ENCODE measurements around the gene ANKRD10. TPM values are rescaled to one million over a fixed set of nuclear protein-coding genes. Genes with fewer than 3 reads are reported as not detected.

The ANKRD10 gene
- total and polyA plus RNA-seq, 10 of the 15 experiments (the other 5 are each of a cell fraction or from before 2014, with no cell fraction given) = 47.1 to 199 (median 97.2) TPM

DNA sequence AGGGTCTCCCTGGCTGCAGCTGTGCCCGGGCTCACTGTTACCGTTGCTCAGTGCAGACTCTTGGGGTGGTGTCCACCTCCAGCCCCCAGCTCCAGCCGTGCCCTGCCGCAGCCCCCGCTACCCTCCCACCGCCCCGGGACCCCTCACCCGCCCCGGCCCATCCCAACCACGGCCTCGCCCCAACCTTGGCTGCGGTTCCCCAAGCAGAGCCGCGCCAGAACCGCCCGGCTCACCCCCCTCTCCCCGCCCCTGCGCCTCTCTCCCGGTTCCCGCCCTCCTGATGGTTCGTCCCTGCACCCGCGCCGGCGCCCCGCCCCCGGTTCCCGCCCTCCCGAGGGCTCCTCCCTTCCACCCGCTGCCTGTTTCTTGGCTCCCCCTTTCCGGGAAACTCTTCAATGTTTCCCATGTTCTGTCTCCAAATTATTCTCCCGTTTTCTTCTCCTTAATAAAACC lies 40.3 kb downstream of the ANKRD10 start:
- no peaks in the 10 kb centered on the region for H3K4me1 ChIP-seq (ENCODE audit: control insufficient read depth, insufficient read depth, low read length)
- H2AFZ ChIP-seq (ENCODE audit: control insufficient read depth, low read depth, low read length) = peak overlapping the region; percentile 86
- no peak for FAIRE-seq
- no peak for DNase-seq (ENCODE audit: low read depth, low spot score)
- BruUV-seq (replicated peaks) = no TSS peak
- ChIA-PET RAD21 (ENCODE audit: unreplicated experiment) (no interaction called here), CTCF (interaction anchor here (1.4 kb wide), 1 partner anchor 174 kb away, joined by 4 read pairs; no protein-coding TSS in a partner anchor), POLR2A (no interaction called here), SMC1A (ENCODE audit: uncharacterized antibody, unreplicated experiment) (no interaction called here)
- H3K36me3 ChIP-seq (ENCODE audit: control insufficient read depth in 2 of 2, insufficient read depth in 2 of 2, low read length in 1 of 2) = no peaks in the 10 kb centered on the region; a peak in 1 of 4 replicates
- H3K27me3 ChIP-seq (replicated peaks in 1 of 2; ENCODE audit: control insufficient read depth in 2 of 2, insufficient read depth in 2 of 2, low read length in 1 of 2) = no peaks in the 10 kb centered on the region
- peak; percentile 93 for ATAC-seq
- no peaks in the 10 kb centered on the region for H4K20me1 ChIP-seq (ENCODE audit: control insufficient read depth, insufficient read depth)
- intact Hi-C loops (cut with micrococcal nuclease; ENCODE audit: unreplicated experiment) = no loop called here
- 7% methylated on average over 6 of the region's 32 CpGs for WGBS (ENCODE audit: insufficient coverage, insufficient replicate concordance, low lambda C conversion rate, missing lambda C conversion rate)
- H3K27ac ChIP-seq (ENCODE audit: control insufficient read depth, insufficient read depth) = no peak overlapping the region
- no peak overlapping the region for H3K9ac ChIP-seq (ENCODE audit: control insufficient read depth, insufficient read depth, low read length)
- peak overlapping the region; percentile 42; the same call in 1 of the 2 replicates for H3K4me3 ChIP-seq
- in situ Hi-C loops (cut with MboI) = no loop called here
- TF ChIP-seq GABPA (IDR thresholded peaks at IDR 0.05; ENCODE audit: low read depth) (no peak), TARDBP (IDR thresholded peaks at IDR 0.05; ENCODE audit: borderline replicate concordance) (0 out of 2 replicates have a peak, but pooled peaks have one; percentile 12)
- no peaks in the 10 kb centered on the region for H3K79me2 ChIP-seq (ENCODE audit: control insufficient read depth, insufficient read depth, low read length)
- H3K4me2 ChIP-seq (ENCODE audit: control insufficient read depth, insufficient read depth) = peak overlapping the region; percentile 88
- no peaks in the 10 kb centered on the region; the same call in 2 of the 3 replicates for H3K9me3 ChIP-seq (replicated peaks; ENCODE audit: control insufficient read depth, insufficient read depth, low read length)

DNA sequence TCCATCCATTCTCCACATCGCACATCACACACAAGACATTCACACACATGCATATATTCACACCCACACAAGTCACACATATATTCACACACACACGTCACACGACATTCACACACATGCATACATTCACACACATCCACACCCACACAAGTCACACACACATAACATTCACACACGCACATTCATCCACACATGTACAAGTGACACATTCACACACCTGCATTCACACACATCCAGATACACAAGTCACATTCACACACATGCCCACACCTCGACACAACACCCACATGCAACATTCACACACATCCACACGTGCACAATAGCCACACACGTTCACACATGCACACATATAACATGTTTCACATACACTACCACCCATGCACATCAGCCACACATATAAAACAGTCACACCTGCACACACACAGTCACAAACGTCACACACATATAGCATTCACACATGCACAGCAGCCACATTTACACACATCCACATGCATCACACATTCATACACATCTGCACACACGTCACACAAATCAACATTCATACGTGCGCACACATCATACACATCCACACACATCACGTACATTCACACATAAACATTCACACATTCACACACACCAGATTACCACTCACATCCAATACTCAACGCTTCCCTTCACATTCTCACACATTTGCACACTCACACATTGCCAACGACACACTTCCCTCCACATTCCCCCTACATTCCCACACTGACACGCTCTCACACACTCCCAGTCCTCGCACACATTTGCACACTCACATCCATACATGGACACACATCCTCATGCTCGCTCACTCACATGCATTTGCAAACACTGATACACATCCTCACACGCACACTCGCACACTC lies 41.0 kb downstream of the ANKRD10 start:
- SMC1A ChIA-PET (ENCODE audit: uncharacterized antibody, unreplicated experiment) = no interaction called here
- 65% methylated on average over 19 of the region's 19 CpGs for WGBS (ENCODE audit: insufficient coverage, insufficient replicate concordance, low lambda C conversion rate, missing lambda C conversion rate)
- intact Hi-C loops (cut with micrococcal nuclease; ENCODE audit: unreplicated experiment) (no loop called here), in situ Hi-C loops (cut with MboI) (no loop called here)
- CTCF ChIA-PET = no interaction called here
- POLR2A ChIA-PET = no interaction called here
- no peaks in the 10 kb centered on the region for H4K20me1 ChIP-seq (ENCODE audit: control insufficient read depth, insufficient read depth)
- H3K4me1 ChIP-seq (ENCODE audit: control insufficient read depth, insufficient read depth, low read length) = no peaks in the 10 kb centered on the region
- no peak overlapping the region for H3K4me2 ChIP-seq (ENCODE audit: control insufficient read depth, insufficient read depth)
- DNase-seq (ENCODE audit: low read depth, low spot score) = no peak
- no peaks in the 10 kb centered on the region; the same call in 2 of the 3 replicates for H3K9me3 ChIP-seq (replicated peaks; ENCODE audit: control insufficient read depth, insufficient read depth, low read length)
- RAD21 ChIA-PET (ENCODE audit: unreplicated experiment) = no interaction called here
- no peak overlapping the region for H2AFZ ChIP-seq (ENCODE audit: control insufficient read depth, low read depth, low read length)
- no peaks in the 10 kb centered on the region for H3K79me2 ChIP-seq (ENCODE audit: control insufficient read depth, insufficient read depth, low read length)
- no peaks in the 10 kb centered on the region for H3K27me3 ChIP-seq (replicated peaks in 1 of 2; ENCODE audit: control insufficient read depth in 2 of 2, insufficient read depth in 2 of 2, low read length in 1 of 2)
- H3K36me3 ChIP-seq (ENCODE audit: control insufficient read depth in 2 of 2, insufficient read depth in 2 of 2, low read length in 1 of 2) = no peaks in the 10 kb centered on the region; a peak in 1 of 4 replicates
- TF ChIP-seq ZSCAN29 (IDR thresholded peaks at IDR 0.05) = no peak
- no peak for TF ChIP-seq NRF1 (conservative IDR thresholded peaks at IDR 0.05; ENCODE audit: low read depth, low read length)
- peak; percentile 50 for TF ChIP-seq NFIC (IDR thresholded peaks at IDR 0.05; ENCODE audit: low read depth, low read length)
- no peak for TF ChIP-seq CREM (IDR thresholded peaks at IDR 0.05; ENCODE audit: low read depth)
- no peak for TF ChIP-seq ZNF384 (IDR thresholded peaks at IDR 0.05; ENCODE audit: borderline replicate concordance, low read depth, low read length)
- TF ChIP-seq, protein P1, sequence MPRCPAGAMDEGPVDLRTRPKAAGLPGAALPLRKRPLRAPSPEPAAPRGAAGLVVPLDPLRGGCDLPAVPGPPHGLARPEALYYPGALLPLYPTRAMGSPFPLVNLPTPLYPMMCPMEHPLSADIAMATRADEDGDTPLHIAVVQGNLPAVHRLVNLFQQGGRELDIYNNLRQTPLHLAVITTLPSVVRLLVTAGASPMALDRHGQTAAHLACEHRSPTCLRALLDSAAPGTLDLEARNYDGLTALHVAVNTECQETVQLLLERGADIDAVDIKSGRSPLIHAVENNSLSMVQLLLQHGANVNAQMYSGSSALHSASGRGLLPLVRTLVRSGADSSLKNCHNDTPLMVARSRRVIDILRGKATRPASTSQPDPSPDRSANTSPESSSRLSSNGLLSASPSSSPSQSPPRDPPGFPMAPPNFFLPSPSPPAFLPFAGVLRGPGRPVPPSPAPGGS (IDR thresholded peaks at IDR 0.05; ENCODE audit: borderline replicate concordance, insufficient read depth, low read depth, low read length, poor library complexity, severe bottlenecking) = peak; percentile 97
- TF ChIP-seq, protein P2, sequence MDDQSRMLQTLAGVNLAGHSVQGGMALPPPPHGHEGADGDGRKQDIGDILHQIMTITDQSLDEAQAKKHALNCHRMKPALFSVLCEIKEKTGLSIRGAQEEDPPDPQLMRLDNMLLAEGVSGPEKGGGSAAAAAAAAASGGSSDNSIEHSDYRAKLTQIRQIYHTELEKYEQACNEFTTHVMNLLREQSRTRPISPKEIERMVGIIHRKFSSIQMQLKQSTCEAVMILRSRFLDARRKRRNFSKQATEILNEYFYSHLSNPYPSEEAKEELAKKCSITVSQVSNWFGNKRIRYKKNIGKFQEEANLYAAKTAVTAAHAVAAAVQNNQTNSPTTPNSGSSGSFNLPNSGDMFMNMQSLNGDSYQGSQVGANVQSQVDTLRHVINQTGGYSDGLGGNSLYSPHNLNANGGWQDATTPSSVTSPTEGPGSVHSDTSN (IDR thresholded peaks at IDR 0.05; ENCODE audit: insufficient replicate concordance, low read depth, low read length) = peak; percentile 41
- TF ChIP-seq TCF3 (IDR thresholded peaks at IDR 0.05; ENCODE audit: borderline replicate concordance, insufficient read depth, low read depth, low read length) = peak; percentile 16; the same call in 1 of the 2 replicates
- no peak for TF ChIP-seq GATAD2B (conservative IDR thresholded peaks at IDR 0.05; ENCODE audit: low read depth)
- TF ChIP-seq HDGF (IDR thresholded peaks at IDR 0.05) = 0 out of 2 replicates have a peak, but pooled peaks have one; percentile 14
- no peak for TF ChIP-seq BACH1 (IDR thresholded peaks at IDR 0.05; ENCODE audit: borderline replicate concordance)
- no TSS peak for BruUV-seq (replicated peaks)
- ATAC-seq = no peak
- H3K4me3 ChIP-seq = no peak overlapping the region
- H3K27ac ChIP-seq (ENCODE audit: control insufficient read depth, insufficient read depth) = no peak overlapping the region
- H3K9ac ChIP-seq (ENCODE audit: control insufficient read depth, insufficient read depth, low read length) = no peak overlapping the region
- FAIRE-seq = peak; percentile 74
